Right cardiac atrium (tissue), 5 donors: ENCODE measurements around the gene OSTF1. TPM values are rescaled to one million over a fixed set of nuclear protein-coding genes. Genes with fewer than 3 reads are reported as not detected.

ENCODE experiments used
- ATAC-seq, 2 donors: fragments of 200-7000 bp; cut with Tn5 transposase; one replicate each; pipeline versions ENCODE4 v1.8.0 to v1.9.1; 2020; ENCODE audit warnings: moderate library complexity in 2 of 2, mild to moderate bottlenecking in 1 of 2
- DNase-seq, 3 donors: peaks; one replicate each; pipeline ENCODE4 v3.0.0-alpha.2; 2020
- H3K27ac ChIP-seq: one replicate; pipeline ENCODE4 v1.5.1; 2013; ENCODE audit warnings: mild to moderate bottlenecking, low read length, control low read depth, moderate library complexity
- H3K27me3 ChIP-seq: one replicate; pipeline ENCODE4 v1.6.1; 2013; ENCODE audit not compliant: control insufficient read depth, insufficient read depth
- H3K4me1 ChIP-seq: one replicate; pipeline ENCODE4 v1.6.1; 2013; ENCODE audit warnings: low read length; ENCODE audit not compliant: control insufficient read depth, insufficient read depth
- H3K4me3 ChIP-seq: one replicate; pipeline ENCODE4 v1.5.1; 2013; ENCODE audit warnings: low read length, control low read depth
- H3K9me3 ChIP-seq: one replicate; pipeline ENCODE4 v1.6.1; 2013; ENCODE audit warnings: low read length; ENCODE audit not compliant: control insufficient read depth
- WGBS: extraction: QIAGEN DNeasy Blood & Tissue Kit; methylation state at CpG from one replicate; pipeline ENCODE4 v1.1.7; 2013; 5-methylcytosine and 5-hydroxymethylcytosine counted together
- intact Hi-C, 4 donors: fragments of 100-400 bp; cut with DNase I; formaldehyde crosslinking; loops; one replicate each; pipeline versions ENCODE4 v1.11.0 to v1.14.0; 2022 to 2023
- polyA plus RNA-seq: library from polyadenylated mRNA; stranded (reverse); fragments of 200-250 nt; gene quantifications from one replicate; pipeline ENCODE4 v1.2.3, GENCODE V29; 2013
- total RNA-seq, 4 donors: library from RNA; stranded (reverse); fragmentation: NEBNext Ultra II Directional; extraction: Animal tissue kit (Norgen Biotek cat#: 25700); gene quantifications; one replicate each; pipeline ENCODE4 v1.2.1, GENCODE V29; 2021
- donor health status: healthy with polysubstance abuse.
- donor health status: DM: no; HTN: yes; CAD: no.
- donor health status: DM: no; HTN: no; CAD: no.
- donor health status: DM: no; HTN: yes; CAD: no; lungs with severe emphysema.
- donor health status: DM: yes; HTN: yes; CAD: no.

OSTF1 gene
- total and polyA plus RNA-seq, 5 donors: 26.4 to 35.2 (median 30.1) TPM

DNA sequence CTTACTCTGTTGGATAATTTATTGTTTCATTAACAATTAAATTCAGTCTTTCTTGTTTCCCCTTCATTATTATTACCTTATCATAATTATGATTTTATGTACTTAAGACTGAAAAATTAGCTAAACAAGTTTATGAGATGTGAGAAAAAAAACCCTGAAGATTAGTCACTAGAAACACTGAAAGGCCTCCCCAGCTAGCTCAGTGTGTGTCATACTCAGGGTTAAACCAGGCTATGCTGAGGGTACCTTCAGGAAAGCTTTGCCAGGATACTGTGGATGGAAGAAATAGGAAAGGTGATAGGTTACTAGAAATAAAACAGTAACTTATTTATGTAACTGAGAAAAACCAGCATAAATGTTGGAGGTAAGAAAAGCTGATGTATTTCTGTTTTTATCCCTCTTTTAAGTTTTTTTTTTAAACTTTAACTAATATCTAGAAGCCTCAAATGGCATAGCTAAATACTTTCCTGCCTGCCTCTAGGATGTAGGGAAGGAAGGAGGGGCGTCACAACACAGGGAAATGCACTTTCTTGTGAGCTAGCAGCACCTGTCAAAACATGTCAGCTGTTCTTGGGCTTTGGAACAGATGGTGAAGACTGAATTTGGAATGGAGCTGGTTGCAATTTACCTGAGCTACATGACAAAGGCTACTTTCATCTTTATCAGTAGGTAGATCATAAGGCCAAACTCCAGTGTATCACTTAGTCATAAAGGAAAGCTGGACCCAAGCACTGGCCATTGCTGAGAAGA is 24.6 kb upstream of the OSTF1 start:
- no peaks in the 10 kb centered on the region for H3K27me3 ChIP-seq
- H3K9me3 ChIP-seq: no peaks in the 10 kb centered on the region
- H3K4me1 ChIP-seq: no peaks in the 10 kb centered on the region
- WGBS: 87% methylated on average over 1 of the region's 1 CpG
- no peak overlapping the region for H3K27ac ChIP-seq
- intact Hi-C loops: no loop called here
- H3K4me3 ChIP-seq: no peak overlapping the region
- DNase-seq: no peak
- no peak for ATAC-seq

DNA sequence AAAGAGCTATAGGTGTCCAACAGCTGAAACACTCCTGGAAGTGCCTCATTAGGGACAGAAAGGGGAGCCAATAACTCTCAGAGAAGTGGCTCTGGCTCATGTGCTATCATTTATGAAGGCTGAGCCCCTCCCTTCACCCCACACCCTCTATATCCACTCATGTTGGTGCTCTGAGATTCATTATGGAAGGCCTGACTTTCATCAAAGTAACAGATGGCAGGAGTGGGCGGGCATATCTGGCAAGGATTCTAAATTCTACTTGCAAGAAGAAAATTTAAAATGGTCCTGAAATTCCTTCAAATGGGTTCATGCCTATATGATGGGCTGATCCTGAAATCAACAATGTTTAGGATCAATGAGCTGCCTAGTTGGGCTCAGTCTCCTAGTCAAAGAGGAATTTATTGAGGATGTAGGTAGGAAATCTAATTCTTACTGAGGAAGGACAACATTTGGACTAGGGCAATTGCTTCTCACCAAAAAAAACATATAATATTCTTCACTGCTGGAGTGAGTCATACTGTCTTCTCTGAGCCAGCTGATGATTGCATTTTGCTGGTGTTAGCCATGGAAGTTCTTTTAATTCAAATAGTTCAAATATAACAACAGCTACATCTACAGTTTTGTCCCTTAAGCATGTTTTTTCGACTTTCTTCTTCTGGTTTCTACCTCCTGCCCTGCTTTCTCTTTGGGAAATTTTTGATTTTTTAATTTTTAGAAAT is 23.8 kb upstream of the OSTF1 start:
- 68% methylated on average over 2 of the region's 2 CpGs for WGBS
- intact Hi-C loops: no loop called here
- H3K4me3 ChIP-seq: no peak overlapping the region
- no peaks in the 10 kb centered on the region for H3K4me1 ChIP-seq
- no peak overlapping the region for H3K27ac ChIP-seq
- no peak for ATAC-seq
- no peak for DNase-seq
- no peaks in the 10 kb centered on the region for H3K9me3 ChIP-seq
- no peaks in the 10 kb centered on the region for H3K27me3 ChIP-seq

DNA sequence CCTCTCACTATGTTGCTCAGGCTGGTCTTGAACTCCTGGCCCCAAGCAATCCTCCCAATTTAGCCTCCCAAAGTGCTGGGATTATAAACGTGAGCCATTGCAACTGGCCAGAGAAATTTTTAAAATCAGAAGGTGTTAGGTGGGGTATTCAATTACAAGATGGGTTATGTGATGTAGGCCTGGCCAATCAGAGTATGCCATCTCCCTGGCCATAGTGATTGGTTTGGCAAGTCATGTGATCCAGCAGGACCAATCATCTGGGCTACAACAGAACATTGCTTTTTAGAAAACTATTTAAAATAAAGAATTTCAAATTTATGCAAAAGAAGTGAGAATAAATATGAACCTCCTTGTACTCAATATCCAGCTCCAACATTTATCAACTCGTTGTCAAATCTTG is 22.8 kb upstream of the OSTF1 start:
- intact Hi-C loops: no loop called here
- WGBS: 93% methylated on average over 2 of the region's 2 CpGs
- ATAC-seq: no peak
- Histone ChIP-seq H3K27me3 (no peaks in the 10 kb centered on the region), H3K9me3 (no peaks in the 10 kb centered on the region), H3K27ac (no peak overlapping the region), H3K4me1 (no peaks in the 10 kb centered on the region), H3K4me3 (no peak overlapping the region)
- DNase-seq: no peak

DNA sequence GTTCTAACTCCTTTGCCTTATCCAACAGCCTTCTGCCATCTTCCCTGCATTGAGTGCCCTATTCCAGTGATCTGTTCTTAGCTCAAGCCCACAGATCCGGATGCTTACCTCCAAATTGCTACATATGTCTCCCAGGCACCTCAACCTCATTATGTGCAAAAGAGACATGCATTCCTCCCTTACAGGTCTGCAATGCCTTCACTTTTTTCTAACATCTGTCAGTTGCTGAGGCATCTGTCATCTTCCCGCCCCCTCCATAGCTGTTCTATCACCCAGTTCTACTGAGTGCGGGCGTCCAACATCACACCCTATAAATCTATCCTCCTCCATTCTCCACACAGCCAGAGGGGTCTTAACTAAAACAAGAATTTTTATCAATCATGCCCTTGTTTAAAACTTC is 20.4 kb upstream of the OSTF1 start:
- no peaks in the 10 kb centered on the region for H3K27me3 ChIP-seq
- intact Hi-C loops: no loop called here
- H3K4me1 ChIP-seq: no peaks in the 10 kb centered on the region
- ATAC-seq (no peak), DNase-seq (no peak)
- WGBS: 85% methylated on average over 4 of the region's 4 CpGs
- H3K4me3 ChIP-seq: no peak overlapping the region
- H3K9me3 ChIP-seq: no peaks in the 10 kb centered on the region
- H3K27ac ChIP-seq: no peak overlapping the region

DNA sequence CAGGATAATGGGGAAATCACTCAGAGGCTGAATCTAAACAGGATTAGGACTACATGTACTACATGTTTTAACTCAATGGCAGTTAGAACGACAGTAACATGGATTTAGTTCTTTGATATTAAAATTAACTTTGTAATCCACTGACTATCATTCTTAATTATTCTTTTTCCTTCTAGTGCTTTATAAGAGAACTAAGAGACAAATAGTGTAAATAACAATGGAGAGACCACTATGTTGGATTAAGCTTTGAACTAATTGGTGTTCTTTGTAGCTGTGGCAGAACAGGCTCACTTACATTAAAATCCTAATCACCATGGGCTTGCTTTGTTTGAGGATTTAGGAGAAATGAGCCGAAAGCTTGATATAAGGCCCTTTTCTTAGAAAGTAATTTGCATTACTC is 19.1 kb upstream of the OSTF1 start:
- Histone ChIP-seq H3K27me3 (no peaks in the 10 kb centered on the region), H3K9me3 (no peaks in the 10 kb centered on the region), H3K27ac (no peak overlapping the region), H3K4me1 (no peaks in the 10 kb centered on the region), H3K4me3 (no peak overlapping the region)
- intact Hi-C loops: no loop called here
- no peak for DNase-seq
- 72% methylated on average over 2 of the region's 2 CpGs for WGBS
- ATAC-seq: no peak

DNA sequence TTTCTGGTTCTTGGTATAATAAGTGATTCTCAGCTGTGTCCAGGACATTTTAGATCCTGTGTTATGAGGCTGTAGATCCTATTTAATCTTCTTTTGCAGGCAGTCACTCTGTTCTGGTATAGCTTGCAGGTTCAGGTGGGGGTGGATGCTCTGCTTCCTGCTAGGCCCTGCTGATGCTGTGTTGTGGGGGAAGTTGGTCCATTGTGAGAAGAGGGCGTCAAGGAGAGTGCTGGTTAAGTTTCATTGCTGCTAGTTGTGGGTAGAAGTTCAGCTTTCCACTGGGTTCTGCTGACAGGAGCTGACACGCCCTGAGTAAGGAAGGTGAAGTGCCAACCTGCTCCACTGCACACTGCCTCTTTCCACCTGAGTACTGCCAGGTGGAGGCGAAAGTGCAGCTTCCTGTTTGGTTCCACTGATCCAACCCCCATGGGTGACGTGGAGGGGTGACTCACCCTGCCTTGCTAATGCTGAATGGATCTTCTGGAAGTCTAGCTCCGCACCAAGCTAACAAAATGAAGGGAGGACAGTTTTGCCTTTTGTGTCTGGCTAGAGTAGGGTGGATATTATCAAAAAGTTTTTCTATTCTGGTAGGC is 16.7 kb upstream of the OSTF1 start:
- intact Hi-C loops: loop anchor here in 1 of 4 donors (10.0 kb wide), 1 partner anchor 57 kb away; no protein-coding TSS in a partner anchor
- Histone ChIP-seq H3K27me3 (no peaks in the 10 kb centered on the region), H3K27ac (no peak overlapping the region), H3K9me3 (no peaks in the 10 kb centered on the region), H3K4me1 (no peaks in the 10 kb centered on the region), H3K4me3 (no peak overlapping the region)
- no peak for DNase-seq
- 93% methylated on average over 5 of the region's 5 CpGs for WGBS
- ATAC-seq: peak in 1 of 2 donors; percentile 48

DNA sequence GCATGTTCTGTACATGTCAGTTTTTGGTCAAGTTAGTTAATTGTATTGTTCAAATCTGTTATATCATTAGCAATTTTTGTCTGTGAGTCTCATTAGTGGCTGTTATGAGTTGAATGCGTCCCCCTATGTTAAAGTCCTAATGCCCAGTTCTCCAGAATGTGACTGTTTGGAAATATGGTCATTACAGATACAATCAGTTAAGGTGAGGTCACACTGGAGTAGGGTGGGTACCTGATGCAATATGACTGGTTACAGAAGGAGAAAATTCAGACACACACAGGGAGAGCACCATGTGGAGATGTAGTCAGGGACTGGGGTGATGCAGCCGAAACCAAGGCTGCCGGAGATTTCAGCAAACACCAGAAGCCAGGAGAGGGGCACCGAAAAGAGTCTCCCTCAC is 15.4 kb upstream of the OSTF1 start:
- Histone ChIP-seq H3K27ac (no peak overlapping the region), H3K27me3 (no peaks in the 10 kb centered on the region), H3K4me1 (no peaks in the 10 kb centered on the region), H3K4me3 (no peak overlapping the region), H3K9me3 (no peaks in the 10 kb centered on the region)
- DNase-seq (no peak), ATAC-seq (no peak)
- 97% methylated on average over 4 of the region's 4 CpGs for WGBS
- intact Hi-C loops: loop anchor here in 1 of 4 donors (10.0 kb wide), 1 partner anchor 58 kb away; no protein-coding TSS in a partner anchor

DNA sequence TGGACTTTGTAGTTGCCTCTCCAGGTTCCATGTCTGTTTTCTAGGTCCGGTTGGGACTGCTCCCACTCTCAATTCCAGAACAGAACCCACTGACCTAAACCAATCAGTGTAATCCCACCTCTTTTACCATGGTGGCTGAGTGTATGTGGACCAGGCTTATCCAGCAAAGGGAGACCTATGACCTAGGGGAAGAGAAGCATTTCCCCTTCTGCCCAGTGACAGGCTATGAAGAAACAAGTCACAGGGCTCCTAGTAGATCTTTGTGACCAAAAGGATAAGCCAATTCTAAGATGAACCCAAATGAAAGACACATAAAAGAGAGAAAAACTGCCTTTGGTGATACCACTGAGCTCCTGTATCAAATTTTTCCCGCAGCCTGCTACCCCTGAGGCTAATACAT is 6.7 kb upstream of the OSTF1 start:
- ATAC-seq (no peak), DNase-seq (no peak)
- Histone ChIP-seq H3K4me1 (peaks cover 5% of the 10 kb centered on the region), H3K27ac (no peak overlapping the region), H3K27me3 (no peaks in the 10 kb centered on the region), H3K9me3 (no peaks in the 10 kb centered on the region), H3K4me3 (no peak overlapping the region)
- 61% methylated on average over 2 of the region's 2 CpGs for WGBS
- intact Hi-C loops: loop anchor here in 1 of 4 donors (10.0 kb wide), 1 partner anchor 923 kb away; no protein-coding TSS in a partner anchor

DNA sequence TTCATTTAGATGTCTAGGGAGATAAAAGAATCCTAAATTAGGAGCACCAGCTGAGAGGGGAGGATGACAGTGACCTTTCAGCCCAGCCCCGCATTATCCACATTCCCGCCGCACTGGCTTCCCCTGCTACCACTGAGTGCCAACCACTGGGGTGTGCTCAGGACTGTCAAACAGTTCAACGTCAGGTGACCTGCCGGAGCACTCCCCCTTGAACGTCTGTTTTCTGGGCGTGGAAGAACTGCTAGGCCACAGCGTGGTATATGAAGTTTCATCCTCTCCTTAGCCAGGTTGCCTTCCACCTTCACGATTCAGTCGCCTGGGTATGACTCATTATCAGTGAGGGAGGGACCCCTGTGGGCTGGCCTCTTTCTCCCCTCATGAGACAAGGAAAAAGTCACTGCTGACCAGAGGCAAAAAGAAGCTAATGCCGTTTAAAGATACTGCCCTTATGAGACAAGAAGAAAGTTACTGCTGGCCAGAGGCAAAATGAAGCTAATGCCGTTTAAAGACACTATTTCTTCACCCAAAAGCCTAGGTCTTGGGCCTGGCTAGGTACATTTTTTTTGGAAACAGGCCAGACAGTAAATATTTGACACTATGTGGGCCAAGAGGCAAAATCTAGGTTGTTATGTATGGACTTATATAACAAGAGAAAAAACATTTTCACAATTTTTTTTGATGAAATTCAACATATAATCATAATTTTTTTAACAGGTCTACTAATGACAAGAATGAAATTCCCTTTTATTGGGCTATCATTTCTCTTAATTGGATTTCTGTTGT is 4.9 kb upstream of the OSTF1 start:
- WGBS: 55% methylated on average over 12 of the region's 12 CpGs
- Histone ChIP-seq H3K9me3 (no peaks in the 10 kb centered on the region), H3K27me3 (no peaks in the 10 kb centered on the region), H3K4me3 (no peak overlapping the region), H3K27ac (no peak overlapping the region), H3K4me1 (peaks cover 5% of the 10 kb centered on the region)
- intact Hi-C loops: loop anchor here in 1 of 4 donors (10.0 kb wide), 1 partner anchor 921 kb away; no protein-coding TSS in a partner anchor
- ATAC-seq (peak in 1 of 2 donors; percentile 34), DNase-seq (peak in 2 of 3 donors; percentile 60 to 72)

DNA sequence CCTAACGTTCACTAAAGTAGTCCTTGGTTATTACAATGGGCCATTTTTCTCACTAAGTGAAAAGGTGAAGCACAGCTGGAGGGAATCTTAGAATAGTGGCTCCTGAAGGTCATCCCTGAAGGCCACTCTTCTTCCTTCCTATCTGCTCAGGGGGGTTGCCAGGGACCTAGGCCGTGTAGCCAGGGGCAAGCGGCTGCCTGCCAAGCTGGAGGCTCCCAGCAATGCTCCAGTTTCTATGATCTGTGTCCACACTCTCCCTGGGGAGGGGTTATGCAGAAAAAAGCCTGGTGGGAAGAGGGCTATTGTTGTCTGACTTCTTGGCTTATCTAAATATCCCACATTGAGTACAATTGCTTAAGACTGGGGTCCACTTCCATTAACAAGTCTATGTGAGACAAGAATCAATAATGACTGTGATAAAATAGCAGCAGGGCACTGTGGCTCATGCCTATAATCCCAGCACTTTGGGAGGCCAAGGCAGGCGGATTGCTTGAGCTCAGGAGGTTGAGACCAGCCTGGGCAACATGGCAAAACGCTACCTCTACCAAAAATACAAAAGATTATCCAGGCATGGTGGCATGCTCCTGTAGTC is 4.1 kb upstream of the OSTF1 start:
- peak in 2 of 3 donors; percentile 44 to 51 for DNase-seq
- H3K4me3 ChIP-seq: no peak overlapping the region
- H3K27ac ChIP-seq: peak overlapping the region; percentile 37
- intact Hi-C loops: loop anchor here in 1 of 4 donors (10.0 kb wide), 1 partner anchor 921 kb away; no protein-coding TSS in a partner anchor
- peaks cover 5% of the 10 kb centered on the region for H3K4me1 ChIP-seq
- H3K27me3 ChIP-seq: no peaks in the 10 kb centered on the region
- 69% methylated on average over 5 of the region's 5 CpGs for WGBS
- H3K9me3 ChIP-seq: no peaks in the 10 kb centered on the region
- no peak for ATAC-seq
